Stimulated activated memory B cell treated with anti-CD40 and anti-IgM and Interleukin-4, amounts not matched to agents 10 μg/mL and 1 μg/mL and 100 μg/mL, for 72 hours (primary cell): ENCODE results near the gene DNAH10.

ENCODE experiments used
- ATAC-seq: fragments of 150-1000 bp; cut with Tn5 transposase; 2 replicates; pipeline ENCODE4 v1.10.0; 2021
- H3K27ac Mint-ChIP-seq: one replicate; pipeline ENCODE4 v1.8.0; 2022; ENCODE audit warnings: mild to moderate bottlenecking, mixed read lengths
- H3K27me3 Mint-ChIP-seq: one replicate; pipeline ENCODE4 v1.8.0; 2022; ENCODE audit warnings: mixed read lengths
- H3K36me3 Mint-ChIP-seq: one replicate; pipeline ENCODE4 v1.8.0; 2022; ENCODE audit warnings: mixed read lengths
- H3K4me1 Mint-ChIP-seq: one replicate; pipeline ENCODE4 v1.8.0; 2022; ENCODE audit warnings: mixed read lengths
- H3K4me3 Mint-ChIP-seq: one replicate; pipeline ENCODE4 v1.8.0; 2022; ENCODE audit warnings: mild to moderate bottlenecking, moderate library complexity, mixed read lengths
- H3K9me3 Mint-ChIP-seq: one replicate; pipeline ENCODE4 v1.8.0; 2022; ENCODE audit warnings: mixed read lengths

The DNAH10 gene

DNA sequence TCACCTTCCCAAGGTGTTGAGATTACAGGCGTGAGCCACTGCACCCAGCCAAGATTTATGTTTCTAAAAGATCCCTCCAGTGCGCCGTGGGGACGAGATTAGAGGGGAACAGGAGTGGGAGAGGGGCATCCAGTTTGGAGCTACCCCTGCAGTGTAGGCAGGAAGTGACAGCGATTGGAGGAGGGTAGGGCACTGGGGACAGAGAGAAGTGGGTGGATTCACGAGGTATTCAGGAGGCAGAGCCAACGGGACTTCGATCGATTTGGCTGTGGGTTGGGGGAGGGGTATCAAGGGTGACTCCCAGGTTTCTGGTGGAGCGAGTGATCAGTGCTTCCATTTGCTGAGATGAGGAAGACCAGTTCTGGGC is 128.4 kb downstream of the DNAH10 start:
- H3K4me3 Mint-ChIP-seq = no peak overlapping the region

DNA sequence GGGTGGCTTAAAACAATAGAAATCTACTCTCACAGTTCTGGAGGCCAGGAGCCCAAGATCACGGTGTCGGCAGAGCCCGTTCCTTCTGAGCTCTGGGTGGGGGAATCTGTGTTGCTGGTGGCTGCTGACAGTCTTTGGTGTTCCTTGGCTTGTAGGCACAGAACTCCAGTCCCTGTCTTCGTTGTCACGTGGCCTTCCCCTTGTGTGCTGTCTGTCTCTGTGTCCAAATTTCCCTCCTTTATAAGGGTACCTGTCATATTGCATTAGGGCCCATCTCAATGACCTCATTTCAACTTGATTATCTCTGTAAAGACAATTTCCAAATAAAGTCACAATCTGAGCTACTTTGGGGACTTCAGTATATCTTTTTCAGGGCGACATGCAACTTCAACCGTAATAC is 128.9 kb downstream of the DNAH10 start:
- no peak for ATAC-seq
- Mint-ChIP-seq H3K9me3 (no peaks in the 10 kb centered on the region), H3K4me3 (no peak overlapping the region), H3K27me3 (peaks cover 18% of the 10 kb centered on the region), H3K27ac (no peak overlapping the region), H3K36me3 (no peaks in the 10 kb centered on the region), H3K4me1 (no peaks in the 10 kb centered on the region)

More for the DNA sequence above, 128.4 kb downstream of the DNAH10 start:
- Mint-ChIP-seq H3K4me1 (no peaks in the 10 kb centered on the region), H3K9me3 (no peaks in the 10 kb centered on the region), H3K27me3 (peaks cover 18% of the 10 kb centered on the region), H3K36me3 (no peaks in the 10 kb centered on the region), H3K27ac (no peak overlapping the region)
- ATAC-seq = no peak

DNA sequence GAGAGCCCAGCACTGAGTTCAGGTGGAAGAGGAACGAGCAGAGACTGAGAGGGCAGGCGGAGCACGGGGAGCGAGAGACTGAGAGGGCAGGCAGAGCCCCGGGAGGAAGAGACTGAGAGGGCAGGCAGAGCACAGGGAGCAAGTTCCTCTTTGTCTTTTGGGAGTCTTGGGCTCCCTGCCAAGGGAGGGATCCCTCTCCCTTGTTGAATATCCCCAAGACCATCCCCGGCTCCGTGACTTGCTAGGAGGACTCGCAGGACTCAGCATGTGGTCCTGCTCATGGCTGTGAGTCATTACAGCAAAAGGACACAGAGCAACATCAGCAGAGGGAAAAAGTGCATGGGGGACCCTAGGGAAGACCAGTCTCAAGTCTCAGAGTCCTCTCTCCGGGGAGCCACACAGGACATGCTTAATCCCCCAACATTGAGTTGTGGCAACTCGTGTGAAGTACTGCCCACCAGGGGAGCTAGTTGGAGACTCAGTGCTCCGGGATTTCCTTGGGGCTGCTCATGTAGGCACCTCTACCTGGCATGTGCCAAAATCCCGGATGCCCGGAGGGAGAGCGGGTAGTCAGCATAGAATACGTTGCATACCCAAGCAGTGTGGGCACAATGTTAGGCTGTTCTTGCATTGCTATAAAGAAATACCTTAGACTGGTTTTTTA is 129.5 kb downstream of the DNAH10 start:
- ATAC-seq = no peak
- H3K4me3 Mint-ChIP-seq = no peak overlapping the region
- no peak overlapping the region for H3K27ac Mint-ChIP-seq
- no peaks in the 10 kb centered on the region for H3K9me3 Mint-ChIP-seq
- peaks cover 18% of the 10 kb centered on the region for H3K27me3 Mint-ChIP-seq
- H3K36me3 Mint-ChIP-seq = no peaks in the 10 kb centered on the region
- H3K4me1 Mint-ChIP-seq = no peaks in the 10 kb centered on the region

DNA sequence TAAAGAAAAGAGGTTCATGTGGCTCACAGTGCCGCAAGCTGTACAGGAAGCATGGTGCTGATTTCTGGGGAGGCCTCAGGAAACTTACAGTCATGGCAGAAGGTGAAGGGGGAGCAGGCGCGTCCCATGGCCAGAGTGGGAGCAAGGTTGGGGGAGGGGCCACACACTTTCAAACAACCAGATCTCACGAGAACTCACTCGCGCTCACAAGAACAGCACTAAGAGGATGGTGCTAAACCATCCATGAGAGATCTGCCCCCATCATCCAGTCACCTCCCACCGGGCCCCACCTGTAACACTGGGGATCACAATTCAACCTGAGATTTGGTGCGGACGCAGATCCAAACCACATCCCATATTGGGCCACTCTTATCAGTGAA is 130.1 kb downstream of the DNAH10 start:
- peaks cover 18% of the 10 kb centered on the region for H3K27me3 Mint-ChIP-seq
- ATAC-seq = no peak
- no peaks in the 10 kb centered on the region for H3K9me3 Mint-ChIP-seq
- no peak overlapping the region for H3K4me3 Mint-ChIP-seq
- no peaks in the 10 kb centered on the region for H3K36me3 Mint-ChIP-seq
- H3K4me1 Mint-ChIP-seq = no peaks in the 10 kb centered on the region
- H3K27ac Mint-ChIP-seq = no peak overlapping the region

DNA sequence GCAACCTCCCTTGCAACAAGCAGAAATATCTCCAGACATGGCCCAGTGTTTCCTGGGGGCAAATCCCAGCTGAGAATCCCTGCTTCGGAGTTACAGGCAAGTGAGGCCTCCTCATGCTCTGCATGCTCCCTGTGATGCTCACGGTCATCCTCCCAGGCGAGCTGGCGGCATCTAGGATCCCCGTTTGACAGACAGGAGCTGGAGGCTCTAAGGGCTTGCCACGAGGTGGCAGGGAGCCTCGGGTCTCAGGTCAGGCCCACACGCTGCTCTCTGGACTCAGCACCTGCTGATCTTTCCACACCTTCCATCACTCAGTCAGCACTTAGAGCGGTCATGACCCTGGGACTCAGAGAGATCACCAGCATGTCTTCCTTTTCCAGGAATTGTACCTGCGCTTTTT is 130.8 kb downstream of the DNAH10 start:
- Mint-ChIP-seq H3K4me1 (no peaks in the 10 kb centered on the region), H3K36me3 (no peaks in the 10 kb centered on the region)
- no peak for ATAC-seq

DNA sequence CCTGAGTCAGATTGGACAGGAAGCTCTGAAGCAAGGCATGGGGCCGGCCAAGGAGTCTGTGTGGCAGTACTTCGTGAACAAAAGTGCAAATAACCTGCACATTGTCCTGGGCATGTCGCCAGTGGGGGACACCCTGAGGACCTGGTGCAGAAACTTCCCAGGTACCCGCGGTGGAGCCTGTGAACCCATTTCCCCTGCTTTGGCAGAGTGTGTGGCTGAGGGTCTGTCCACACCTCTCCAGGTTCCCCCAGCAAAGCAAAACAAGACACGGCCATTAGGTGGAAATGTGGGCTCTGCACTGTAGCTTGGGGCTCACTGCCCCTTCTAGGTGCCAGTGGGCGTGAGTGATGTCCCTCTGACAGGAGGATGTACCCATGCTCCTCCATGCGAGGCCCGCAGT is 131.2 kb downstream of the DNAH10 start:
- Mint-ChIP-seq H3K36me3 (no peaks in the 10 kb centered on the region), H3K27me3 (peaks cover 18% of the 10 kb centered on the region), H3K9me3 (no peaks in the 10 kb centered on the region), H3K4me1 (no peaks in the 10 kb centered on the region), H3K27ac (no peak overlapping the region), H3K4me3 (no peak overlapping the region)
- ATAC-seq = no peak

More for the DNA sequence above, 130.8 kb downstream of the DNAH10 start:
- H3K27me3 Mint-ChIP-seq = peaks cover 18% of the 10 kb centered on the region
- no peak overlapping the region for H3K27ac Mint-ChIP-seq
- H3K9me3 Mint-ChIP-seq = no peaks in the 10 kb centered on the region
- H3K4me3 Mint-ChIP-seq = no peak overlapping the region

DNA sequence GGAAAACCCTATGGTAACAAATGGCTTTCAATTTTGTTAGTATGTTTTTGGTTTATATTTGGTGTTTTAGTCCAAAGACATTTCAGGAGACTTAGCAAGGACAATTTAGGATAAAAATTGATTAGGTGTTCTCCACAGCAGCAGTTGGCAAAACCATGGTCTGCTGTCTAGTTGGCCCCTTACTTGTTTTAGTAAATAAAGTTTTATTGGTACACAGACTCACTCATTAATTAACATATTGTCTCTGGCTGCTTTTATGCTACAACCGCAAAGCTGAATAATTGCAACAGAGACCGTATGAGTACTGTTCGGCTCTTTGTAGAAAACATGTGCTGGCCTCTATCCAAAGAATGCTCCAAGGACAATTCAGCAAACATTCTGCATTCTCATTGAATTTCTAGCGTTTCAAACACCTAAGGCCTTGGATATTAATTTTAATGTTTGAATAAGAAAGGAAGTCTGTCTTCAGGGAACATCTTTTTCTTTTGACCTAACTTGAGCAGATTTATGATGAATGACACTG is 132.8 kb downstream of the DNAH10 start:
- Mint-ChIP-seq H3K36me3 (no peaks in the 10 kb centered on the region), H3K9me3 (no peaks in the 10 kb centered on the region), H3K27me3 (peaks cover 29% of the 10 kb centered on the region), H3K27ac (no peak overlapping the region), H3K4me3 (no peak overlapping the region), H3K4me1 (no peaks in the 10 kb centered on the region)
- no peak for ATAC-seq

DNA sequence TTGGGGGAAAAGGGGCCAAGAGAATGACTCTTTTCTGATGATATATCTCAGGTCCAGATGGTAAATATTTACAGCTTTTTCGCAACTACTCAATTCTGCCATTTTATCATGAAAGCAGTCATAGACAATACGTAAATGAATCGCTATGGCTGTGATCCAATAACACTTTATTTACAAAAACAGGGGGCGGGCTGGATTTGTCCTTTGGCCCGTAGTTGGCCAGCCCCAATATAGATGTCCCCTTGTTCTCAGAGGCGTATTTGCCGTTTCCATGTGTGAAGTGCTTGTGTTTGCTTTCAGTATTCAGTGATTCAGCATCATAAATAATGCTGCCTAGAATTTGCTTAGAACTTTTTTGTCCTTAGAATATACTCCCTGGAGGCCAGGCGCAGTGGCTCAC is 133.3 kb downstream of the DNAH10 start:
- Mint-ChIP-seq H3K36me3 (no peaks in the 10 kb centered on the region), H3K4me3 (no peak overlapping the region), H3K27ac (no peak overlapping the region), H3K4me1 (no peaks in the 10 kb centered on the region), H3K9me3 (no peaks in the 10 kb centered on the region), H3K27me3 (peaks cover 31% of the 10 kb centered on the region)
- ATAC-seq = no peak

DNA sequence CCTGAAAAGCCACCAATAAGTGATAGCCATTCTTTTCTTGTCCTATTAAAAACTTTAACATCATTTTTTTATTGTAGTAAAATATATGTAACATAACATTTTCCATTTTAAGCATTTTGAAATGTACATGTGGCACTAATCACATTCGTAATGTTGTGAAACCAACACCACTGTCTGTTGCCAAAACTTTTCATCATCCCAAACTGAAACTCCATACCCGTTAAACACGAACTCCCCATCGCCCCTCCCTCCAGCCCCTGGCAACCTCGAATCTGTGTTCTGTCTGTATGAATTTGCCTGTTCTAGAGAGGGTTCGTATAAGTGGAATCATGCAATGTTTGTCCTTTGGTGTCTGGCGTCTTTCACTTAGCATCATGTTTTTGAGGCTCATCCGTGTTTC is 134.7 kb downstream of the DNAH10 start:
- Mint-ChIP-seq H3K36me3 (no peaks in the 10 kb centered on the region), H3K4me3 (no peak overlapping the region), H3K27ac (no peak overlapping the region), H3K27me3 (peaks cover 31% of the 10 kb centered on the region), H3K9me3 (no peaks in the 10 kb centered on the region), H3K4me1 (no peaks in the 10 kb centered on the region)
- no peak for ATAC-seq

DNA sequence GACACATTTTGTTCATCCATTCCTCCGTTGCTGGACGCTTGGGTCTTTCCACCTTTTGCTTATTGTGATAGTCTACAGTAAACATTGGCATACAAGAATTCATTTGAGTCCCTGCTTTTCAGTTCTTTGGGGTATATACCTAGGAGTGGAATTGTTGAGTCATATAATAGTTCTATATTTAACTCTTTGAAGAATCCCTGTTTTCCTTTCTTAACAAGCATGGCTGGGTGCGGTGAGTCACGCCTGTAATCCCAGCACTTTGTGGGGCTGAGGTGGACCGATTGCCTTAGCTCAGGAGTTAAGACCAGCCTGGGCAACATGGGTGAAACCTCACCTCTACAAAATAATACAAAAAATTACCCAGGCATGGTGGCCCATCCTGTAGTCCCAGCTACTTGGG is 135.1 kb downstream of the DNAH10 start:
- no peaks in the 10 kb centered on the region for H3K36me3 Mint-ChIP-seq
- no peak overlapping the region for H3K27ac Mint-ChIP-seq
- no peak for ATAC-seq
- H3K9me3 Mint-ChIP-seq = no peaks in the 10 kb centered on the region
- H3K4me1 Mint-ChIP-seq = no peaks in the 10 kb centered on the region
- no peak overlapping the region for H3K4me3 Mint-ChIP-seq
- H3K27me3 Mint-ChIP-seq = peaks cover 34% of the 10 kb centered on the region

DNA sequence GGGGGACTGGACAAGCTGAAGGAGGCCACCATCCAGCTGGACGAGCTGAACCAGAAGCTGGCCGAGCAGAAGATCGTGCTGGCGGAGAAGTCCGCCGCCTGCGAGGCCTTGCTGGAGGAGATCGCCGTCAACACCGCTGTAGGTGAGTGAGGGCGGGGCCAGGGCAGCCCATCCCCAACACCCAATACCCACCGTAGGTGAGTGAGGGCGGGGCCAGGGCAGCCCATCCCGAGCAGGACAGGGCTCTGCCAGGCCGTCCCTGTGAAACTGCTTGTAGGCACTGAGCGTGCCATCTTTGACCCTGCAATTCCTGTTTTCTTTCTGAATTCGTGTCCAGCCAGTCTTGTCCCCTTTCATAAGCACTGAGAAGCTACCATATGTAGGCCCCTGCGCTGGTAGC is 136.6 kb downstream of the DNAH10 start:
- Mint-ChIP-seq H3K27me3 (peaks cover 44% of the 10 kb centered on the region), H3K27ac (no peak overlapping the region), H3K4me3 (no peak overlapping the region)

DNA sequence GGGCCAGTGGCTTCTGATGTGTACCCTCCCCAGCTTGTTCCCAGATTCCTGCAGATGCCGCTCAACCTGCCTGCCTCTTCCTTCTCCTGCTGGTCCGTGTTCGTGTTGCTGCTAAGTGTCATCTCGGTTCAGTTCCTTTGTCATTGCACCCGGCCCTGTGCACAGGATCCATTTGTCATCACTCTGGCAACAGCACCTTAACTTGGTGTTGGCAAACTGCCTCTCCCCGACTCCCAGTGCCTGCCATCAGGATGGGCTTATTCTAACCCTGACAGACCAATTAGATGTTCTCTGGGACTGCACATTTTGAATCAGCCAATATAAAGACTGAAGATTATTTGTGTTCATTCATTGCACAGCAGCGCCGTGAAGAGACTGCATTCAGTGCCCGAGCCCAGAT is 137.3 kb downstream of the DNAH10 start:
- no peaks in the 10 kb centered on the region for H3K4me1 Mint-ChIP-seq
- peaks cover 51% of the 10 kb centered on the region for H3K27me3 Mint-ChIP-seq
- no peak for ATAC-seq
- no peaks in the 10 kb centered on the region for H3K36me3 Mint-ChIP-seq
- H3K9me3 Mint-ChIP-seq = no peaks in the 10 kb centered on the region
- no peak overlapping the region for H3K4me3 Mint-ChIP-seq
- no peak overlapping the region for H3K27ac Mint-ChIP-seq

More for the DNA sequence above, 136.6 kb downstream of the DNAH10 start:
- no peaks in the 10 kb centered on the region for H3K36me3 Mint-ChIP-seq
- no peak for ATAC-seq
- H3K4me1 Mint-ChIP-seq = no peaks in the 10 kb centered on the region
- H3K9me3 Mint-ChIP-seq = no peaks in the 10 kb centered on the region

DNA sequence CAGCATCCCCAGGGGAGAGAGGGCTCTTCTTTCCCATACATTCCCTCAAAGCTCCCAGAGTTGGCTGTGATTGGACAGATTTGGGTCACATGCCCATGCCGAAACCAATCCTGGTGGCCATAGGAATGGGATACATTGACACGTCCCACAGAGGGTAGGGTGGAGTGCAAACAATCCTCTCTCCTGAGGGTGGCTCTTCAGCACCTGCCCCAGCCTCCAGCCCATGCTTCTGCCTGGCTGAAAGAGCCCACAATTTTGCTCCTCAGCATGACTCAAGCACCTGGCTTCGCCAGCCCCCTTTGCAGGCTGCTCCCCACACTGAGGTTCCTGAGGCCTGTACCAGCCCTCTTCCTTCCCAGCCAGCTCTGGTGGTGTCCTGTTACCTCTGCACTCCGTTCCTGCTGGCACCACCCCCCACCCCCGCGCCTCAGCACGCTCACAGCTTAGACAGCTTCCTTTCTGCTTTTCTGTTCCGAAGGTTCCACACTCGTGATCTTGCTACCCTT is 138.8 kb downstream of the DNAH10 start:
- H3K36me3 Mint-ChIP-seq = no peaks in the 10 kb centered on the region
- no peak overlapping the region for H3K27ac Mint-ChIP-seq
- H3K4me3 Mint-ChIP-seq = no peak overlapping the region
- H3K9me3 Mint-ChIP-seq = no peaks in the 10 kb centered on the region
- H3K4me1 Mint-ChIP-seq = peaks cover 8% of the 10 kb centered on the region
- H3K27me3 Mint-ChIP-seq = peaks cover 52% of the 10 kb centered on the region
- ATAC-seq = no peak

DNA sequence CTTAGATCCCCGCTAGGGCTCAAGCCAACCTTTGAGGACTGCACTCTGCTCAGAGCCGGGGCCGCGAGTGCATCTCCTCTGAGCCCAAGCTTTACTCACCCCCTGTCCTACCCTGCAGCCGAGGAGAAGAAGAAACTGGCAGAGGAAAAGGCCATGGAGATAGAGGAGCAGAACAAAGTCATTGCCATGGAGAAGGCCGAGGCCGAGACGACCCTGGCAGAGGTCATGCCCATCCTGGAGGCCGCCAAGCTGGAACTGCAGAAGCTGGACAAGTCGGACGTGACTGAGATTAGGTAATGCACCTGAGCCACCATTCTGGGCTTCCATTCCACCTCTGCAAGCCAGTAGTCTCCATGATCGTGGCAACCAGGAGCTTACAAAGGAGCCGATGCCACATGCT is 140.7 kb downstream of the DNAH10 start:
- H3K4me1 Mint-ChIP-seq = peaks cover 8% of the 10 kb centered on the region
- no peak overlapping the region for H3K4me3 Mint-ChIP-seq
- H3K9me3 Mint-ChIP-seq = no peaks in the 10 kb centered on the region
- peaks cover 52% of the 10 kb centered on the region for H3K27me3 Mint-ChIP-seq
- H3K36me3 Mint-ChIP-seq = no peaks in the 10 kb centered on the region
- no peak overlapping the region for H3K27ac Mint-ChIP-seq
- no peak for ATAC-seq

DNA sequence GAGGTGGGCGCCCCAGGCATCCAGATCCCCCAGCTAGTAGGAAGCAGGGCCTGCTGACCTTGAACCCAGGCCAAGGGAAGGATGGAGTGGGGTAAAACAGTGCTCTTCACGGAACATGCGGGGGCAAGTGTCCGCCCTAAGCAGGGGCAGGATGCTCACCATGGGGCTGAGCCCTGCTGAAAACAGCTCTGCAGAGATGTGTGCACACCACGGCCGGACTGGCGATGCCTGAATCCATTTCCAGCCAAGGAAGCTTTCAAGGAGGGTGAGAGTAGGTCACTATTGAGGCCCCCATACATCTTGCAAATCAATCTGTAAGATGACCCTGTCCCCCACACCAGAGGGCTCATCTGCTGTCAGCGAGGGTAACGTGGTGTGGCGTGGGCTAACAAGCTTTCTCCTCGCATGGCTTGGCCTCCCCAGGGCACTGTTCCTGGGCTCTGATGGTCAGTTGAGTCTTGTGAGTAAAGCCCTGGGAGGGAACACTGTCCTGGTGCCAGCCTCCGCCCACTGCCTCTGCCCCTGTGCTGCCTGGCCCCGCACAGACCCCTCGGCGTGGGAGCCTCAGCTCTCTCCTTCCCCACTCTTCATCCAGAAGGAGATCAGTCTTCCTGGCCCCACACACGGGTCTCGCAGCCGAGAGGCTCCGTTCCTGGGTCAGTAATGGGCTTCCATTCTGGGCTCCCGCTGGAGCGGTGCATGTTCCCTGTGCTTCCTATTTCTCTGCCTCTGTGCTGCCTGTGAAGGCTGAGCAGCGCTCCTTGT is 141.4 kb downstream of the DNAH10 start:
- H3K27ac Mint-ChIP-seq = no peak overlapping the region
- peaks cover 8% of the 10 kb centered on the region for H3K4me1 Mint-ChIP-seq
- H3K9me3 Mint-ChIP-seq = no peaks in the 10 kb centered on the region
- H3K36me3 Mint-ChIP-seq = no peaks in the 10 kb centered on the region
- H3K4me3 Mint-ChIP-seq = no peak overlapping the region
- no peak for ATAC-seq
- H3K27me3 Mint-ChIP-seq = peaks cover 52% of the 10 kb centered on the region
